Keratinocyte (primary cell): ENCODE data around the gene UNC13B. TPM values are rescaled to one million over a fixed set of nuclear protein-coding genes. Genes with fewer than 3 reads are reported as not detected.
"Not testable (repeated sequence)": the region's sequence is repeated elsewhere in the genome, so short reads cannot be mapped to it uniquely, and the experiment has no call there.

Source experiments
- DNase-seq: peaks from one replicate; pipeline ENCODE4 v3.0.0-alpha.2; 2011; ENCODE audit warnings: low read depth, missing footprints, low spot score
- FAIRE-seq: peaks from 2 replicates; lab custom pipeline; 2011; peaks lifted over from hg19 to GRCh38; lab: Jason Lieb, UNC
- H2AFZ ChIP-seq: 2 replicates; pipeline ENCODE4 v1.6.0; 2012; ENCODE audit warnings: low read length, control low read depth, inconsistent platforms; ENCODE audit not compliant: control insufficient read depth
- H3K27ac ChIP-seq: 2 replicates; pipeline ENCODE4 v1.5.1; 2011; ENCODE audit warnings: low read length; ENCODE audit not compliant: control insufficient read depth, insufficient read depth
- H3K27me3 ChIP-seq: 3 replicates; pipeline ENCODE4 v1.6.0; 2011; ENCODE audit warnings: low read length; ENCODE audit not compliant: control insufficient read depth, insufficient read depth; ENCODE audit errors: extremely low read depth
- H3K36me3 ChIP-seq, 2 experiments: 2 replicates in 1 of 2; 3 replicates in 1 of 2; pipeline ENCODE4 v1.5.1; 2011; ENCODE audit warnings: low read length in 2 of 2, mild to moderate bottlenecking in 1 of 2; ENCODE audit not compliant: control insufficient read depth in 2 of 2, insufficient read depth in 2 of 2; ENCODE audit errors: extremely low read depth in 1 of 2
- H3K4me1 ChIP-seq: 3 replicates; pipeline ENCODE4 v1.5.1; 2011; ENCODE audit warnings: low read length; ENCODE audit not compliant: control insufficient read depth, insufficient read depth; ENCODE audit errors: extremely low read depth
- H3K4me2 ChIP-seq: 3 replicates; pipeline ENCODE4 v1.6.0; 2011; ENCODE audit warnings: low read depth, low read length; ENCODE audit not compliant: control insufficient read depth, insufficient read depth; ENCODE audit errors: extremely low read depth
- H3K4me3 ChIP-seq, 3 experiments: fragments of 200-600 bp in 1 of 3; sonication (generic) in 1 of 3; 2 replicates in 2 of 3; 3 replicates in 1 of 3; pipeline ENCODE4 v1.5.1; 2011 to 2016; ENCODE audit warnings: low read length in 3 of 3, mild to moderate bottlenecking in 3 of 3, control low read depth in 2 of 3, inconsistent platforms in 1 of 3, low read depth in 1 of 3, mixed read lengths in 1 of 3, mixed run types in 1 of 3, moderate library complexity in 1 of 3; ENCODE audit not compliant: control insufficient read depth in 2 of 3, insufficient read depth in 2 of 3; ENCODE audit errors: extremely low read depth in 1 of 3
- H3K79me2 ChIP-seq: 2 replicates; pipeline ENCODE4 v1.6.0; 2012; ENCODE audit warnings: low read length; ENCODE audit not compliant: control insufficient read depth, insufficient read depth
- H3K9ac ChIP-seq: 3 replicates; pipeline ENCODE4 v1.6.0; 2011; ENCODE audit warnings: low read length; ENCODE audit not compliant: control insufficient read depth, insufficient read depth; ENCODE audit errors: extremely low read depth
- H3K9me1 ChIP-seq: 3 replicates; pipeline ENCODE4 v1.6.0; 2011; ENCODE audit warnings: low read length; ENCODE audit not compliant: control insufficient read depth, insufficient read depth; ENCODE audit errors: extremely low read depth
- H3K9me3 ChIP-seq: 2 replicates; pipeline ENCODE4 v1.5.1; 2012; ENCODE audit warnings: low read depth, low read length; ENCODE audit not compliant: control insufficient read depth
- H4K20me1 ChIP-seq: 3 replicates; pipeline ENCODE4 v1.6.0; 2011; ENCODE audit warnings: low read length; ENCODE audit not compliant: control insufficient read depth, insufficient read depth; ENCODE audit errors: extremely low read depth
- CTCF ChIP-seq, 3 experiments: IDR thresholded peaks in 1 of 3; conservative IDR thresholded peaks in 1 of 3; optimal IDR thresholded peaks in 1 of 3; 2 replicates in 2 of 3; 3 replicates in 1 of 3; pipeline versions ENCODE3 to v1.5.1; 2011; ENCODE audit warnings: low read length in 3 of 3, mild to moderate bottlenecking in 3 of 3, moderate library complexity in 2 of 3, control low read depth in 1 of 3, inconsistent platforms in 1 of 3; ENCODE audit not compliant: insufficient read depth in 2 of 3; ENCODE audit errors: extremely low read depth in 1 of 3
- EZH2 ChIP-seq: IDR thresholded peaks from one replicate; pipeline ENCODE4 v1.6.1; 2012; ENCODE audit warnings: inconsistent platforms, mild to moderate bottlenecking, low read length, moderate library complexity
- dilution Hi-C: fragments of 300-500 bp; cut with MboI; formaldehyde crosslinking; loops from one replicate; pipeline ENCODE4 v1.7.0; 2020; ENCODE audit warnings: low sequenced_read_pairs; ENCODE audit not compliant: extremely low pct_ligation_motif_present
- polyA plus RNA-seq, 5 experiments: library from polyadenylated mRNA; depleted of rRNA in 3 of 5; stranded (reverse) in 3 of 5; stranded (forward) in 1 of 5; unstranded in 1 of 5; fragments of >200 nt; gene quantifications; 1 replicate in 1 of 5; 2 replicates in 3 of 5; 3 replicates in 1 of 5; pipeline versions ENCODE4 v1.2.1 to v1.2.3, GENCODE V29; 2011 to 2012; ENCODE audit warnings: missing spikeins in 2 of 5, low read depth in 1 of 5, low replicate concordance in 1 of 5

The UNC13B gene
- polyA plus RNA-seq, 1 donor (not counting 4 experiments of a cell fraction or from before 2014, with no cell fraction given): 9.3 TPM

- no peak for FAIRE-seq
- Histone ChIP-seq H3K79me2 (no peaks in the 10 kb centered on the region), H3K9me1 (no peaks in the 10 kb centered on the region), H2AFZ (no peak overlapping the region), H3K9me3 (peaks cover 2% of the 10 kb centered on the region), H3K27me3 (no peaks in the 10 kb centered on the region), H3K27ac (no peak overlapping the region), H3K4me1 (no peaks in the 10 kb centered on the region), H3K36me3 (no peaks in the 10 kb centered on the region), H3K4me3 (no peak overlapping the region), H3K9ac (no peak overlapping the region), H3K4me2 (no peak overlapping the region), H4K20me1 (no peaks in the 10 kb centered on the region)
- dilution Hi-C loops: no loop called here
- DNase-seq: no peak
- no peak for TF ChIP-seq EZH2
- TF ChIP-seq CTCF (optimal IDR thresholded peaks at IDR 0.05 in 1 of 3, IDR thresholded peaks at IDR 0.05 in 1 of 3, conservative IDR thresholded peaks at IDR 0.05 in 1 of 3; ENCODE audit: extremely low read depth in 1 of 3, insufficient read depth in 2 of 3, low read length in 3 of 3): no peak
These were observed 8.9 kb upstream of the UNC13B start for GRCh38 chr9:35152926-35153325.

GRCh38 chr9:35156781-35157180 lies 5.0 kb upstream of the UNC13B start:
- dilution Hi-C loops: no loop called here
- Histone ChIP-seq H3K4me3 (no peak overlapping the region), H3K9me3 (no peaks in the 10 kb centered on the region), H2AFZ (no peak overlapping the region), H3K9me1 (no peaks in the 10 kb centered on the region), H4K20me1 (no peaks in the 10 kb centered on the region), H3K4me1 (peaks cover 3% of the 10 kb centered on the region), H3K27ac (no peak overlapping the region), H3K27me3 (no peaks in the 10 kb centered on the region), H3K9ac (no peak overlapping the region), H3K36me3 (no peaks in the 10 kb centered on the region), H3K4me2 (no peak overlapping the region), H3K79me2 (no peaks in the 10 kb centered on the region)
- FAIRE-seq (no peak), DNase-seq (no peak)
- TF ChIP-seq CTCF (optimal IDR thresholded peaks at IDR 0.05 in 1 of 3, IDR thresholded peaks at IDR 0.05 in 1 of 3, conservative IDR thresholded peaks at IDR 0.05 in 1 of 3; ENCODE audit: extremely low read depth in 1 of 3, insufficient read depth in 2 of 3, low read length in 3 of 3) (no peak), EZH2 (no peak)

- H3K9me3 ChIP-seq, H3K79me2 ChIP-seq, H3K4me2 ChIP-seq, dilution Hi-C loops, H2AFZ ChIP-seq, DNase-seq, H3K4me1 ChIP-seq, H3K4me3 ChIP-seq, H3K27me3 ChIP-seq, H3K9ac ChIP-seq, H3K27ac ChIP-seq, H4K20me1 ChIP-seq, H3K36me3 ChIP-seq, FAIRE-seq, H3K9me1 ChIP-seq: not testable (repeated sequence)
These were observed 4.0 kb upstream of the UNC13B start for GRCh38 chr9:35157836-35158235.
